ENCODE results near the gene RNF166. TPM values are rescaled to one million over a fixed set of nuclear protein-coding genes. Genes with fewer than 3 reads are reported as not detected.

Gene RNF166
- total RNA-seq, 1 donor from 2014 or later = 31.3 TPM

- no peak for DNase-seq (ENCODE audit: low read depth, low spot score)
- H3K36me3 Mint-ChIP-seq (ENCODE audit: low read depth) = peaks cover 2% of the 10 kb centered on the region
- no peaks in the 10 kb centered on the region for H3K9me3 Mint-ChIP-seq
- no peak overlapping the region for H3K27ac Mint-ChIP-seq (ENCODE audit: unreplicated experiment)
- no peaks in the 10 kb centered on the region for H3K27me3 Mint-ChIP-seq (ENCODE audit: low read depth)
- no peaks in the 10 kb centered on the region for H3K4me1 Mint-ChIP-seq
- no peak for TF ChIP-seq CTCF (conservative IDR thresholded peaks at IDR 0.05)
- no peak overlapping the region for H3K4me3 Mint-ChIP-seq
These were observed 7.6 kb upstream of the RNF166 start for GRCh38 chr16:88713568-88714419.

- H3K27me3 Mint-ChIP-seq (ENCODE audit: low read depth) = no peaks in the 10 kb centered on the region
- no peaks in the 10 kb centered on the region for H3K9me3 Mint-ChIP-seq
These were observed 6.8 kb upstream of the RNF166 start for GRCh38 chr16:88713054-88713453.

GRCh38 chr16:88712362-88712979 is 6.3 kb upstream of the RNF166 start:
- no peaks in the 10 kb centered on the region for H3K27me3 Mint-ChIP-seq (ENCODE audit: low read depth)
- H3K36me3 Mint-ChIP-seq (ENCODE audit: low read depth) = peaks cover 2% of the 10 kb centered on the region
- no peak for TF ChIP-seq CTCF (conservative IDR thresholded peaks at IDR 0.05)
- no peak overlapping the region for H3K27ac Mint-ChIP-seq (ENCODE audit: unreplicated experiment)
- H3K9me3 Mint-ChIP-seq = no peaks in the 10 kb centered on the region
- H3K4me1 Mint-ChIP-seq = peaks cover 1% of the 10 kb centered on the region
- H3K4me3 Mint-ChIP-seq = no peak overlapping the region
- no peak for DNase-seq (ENCODE audit: low read depth, low spot score)

More at GRCh38 chr16:88713054-88713453, 6.8 kb upstream of the RNF166 start:
- DNase-seq (ENCODE audit: low read depth, low spot score) = no peak
- Mint-ChIP-seq H3K4me1 (no peaks in the 10 kb centered on the region), H3K4me3 (no peak overlapping the region), H3K36me3 (ENCODE audit: low read depth) (peaks cover 2% of the 10 kb centered on the region), H3K27ac (ENCODE audit: unreplicated experiment) (no peak overlapping the region)
- no peak for TF ChIP-seq CTCF (conservative IDR thresholded peaks at IDR 0.05)

GRCh38 chr16:88711750-88712340 is 5.6 kb upstream of the RNF166 start:
- H3K4me3 Mint-ChIP-seq = no peak overlapping the region

More at GRCh38 chr16:88711750-88712340, 5.6 kb upstream of the RNF166 start:
- no peak for TF ChIP-seq CTCF (conservative IDR thresholded peaks at IDR 0.05)
- no peaks in the 10 kb centered on the region for H3K9me3 Mint-ChIP-seq
- no peaks in the 10 kb centered on the region for H3K36me3 Mint-ChIP-seq (ENCODE audit: low read depth)
- no peak overlapping the region for H3K27ac Mint-ChIP-seq (ENCODE audit: unreplicated experiment)
- H3K4me1 Mint-ChIP-seq = peaks cover 7% of the 10 kb centered on the region
- no peak for DNase-seq (ENCODE audit: low read depth, low spot score)
- no peaks in the 10 kb centered on the region for H3K27me3 Mint-ChIP-seq (ENCODE audit: low read depth)
